Umbilical cord (tissue), 2 donors: ENCODE measurements around the gene MBD2. TPM values are rescaled to one million over a fixed set of nuclear protein-coding genes. Genes with fewer than 3 reads are reported as not detected.

Experiments used
- DNase-seq: peaks from one replicate; pipeline ENCODE4 v3.0.0-alpha.2; 2015; ENCODE audit warnings: low spot score
- total RNA-seq: library from RNA; depleted of rRNA; stranded (reverse); fragments of >200 nt; gene quantifications from one replicate; pipeline ENCODE4 v1.2.3, GENCODE V29; 2014; ENCODE audit warnings: low replicate concordance; ENCODE audit not compliant: insufficient read depth

Gene MBD2
- total RNA-seq, 1 donor from 2014 or later, result 13.5 TPM

GRCh38 chr18:54202851-54203250, 21.6 kb downstream of the MBD2 start:
- no peak for DNase-seq

GRCh38 chr18:54197747-54198411, 26.6 kb downstream of the MBD2 start:
- no peak for DNase-seq

- no peak for DNase-seq
These were observed 30.7 kb downstream of the MBD2 start for GRCh38 chr18:54193786-54194185.

GRCh38 chr18:54192900-54193299, 31.6 kb downstream of the MBD2 start:
- DNase-seq, result peak; percentile 63

- DNase-seq, result no peak
These were observed 32.1 kb downstream of the MBD2 start for GRCh38 chr18:54192415-54192814.

- peak; percentile 12 for DNase-seq
These were observed 33.1 kb downstream of the MBD2 start for GRCh38 chr18:54191352-54191751.

GRCh38 chr18:54187372-54187771, 37.1 kb downstream of the MBD2 start:
- DNase-seq, result no peak

GRCh38 chr18:54184836-54185235, 39.6 kb downstream of the MBD2 start:
- no peak for DNase-seq

GRCh38 chr18:54183390-54183789, 41.1 kb downstream of the MBD2 start:
- DNase-seq, result no peak

- DNase-seq, result no peak
These were observed 42.4 kb downstream of the MBD2 start for GRCh38 chr18:54181856-54182602.

GRCh38 chr18:54173980-54174630, 50.4 kb downstream of the MBD2 start:
- no peak for DNase-seq

GRCh38 chr18:54173250-54173649, 51.2 kb downstream of the MBD2 start:
- DNase-seq, result no peak

GRCh38 chr18:54169431-54170403, 54.8 kb downstream of the MBD2 start:
- DNase-seq, result no peak

- DNase-seq, result no peak
These were observed 59.0 kb downstream of the MBD2 start for GRCh38 chr18:54165450-54165849.

GRCh38 chr18:54163453-54163852, 61.0 kb downstream of the MBD2 start:
- DNase-seq, result no peak

- DNase-seq, result no peak
These were observed 62.0 kb downstream of the MBD2 start for GRCh38 chr18:54162431-54162830.

GRCh38 chr18:54161267-54161666, 63.2 kb downstream of the MBD2 start:
- DNase-seq, result no peak

- DNase-seq, result no peak
These were observed 64.6 kb downstream of the MBD2 start for GRCh38 chr18:54159906-54160305.

GRCh38 chr18:54157646-54158385, 66.7 kb downstream of the MBD2 start:
- no peak for DNase-seq

- no peak for DNase-seq
These were observed 69.1 kb downstream of the MBD2 start for GRCh38 chr18:54155412-54155811.

- DNase-seq, result no peak
These were observed 70.2 kb downstream of the MBD2 start for GRCh38 chr18:54154231-54154630.
